Activated CD8-positive, alpha-beta T cell treated with anti-CD3 and anti-CD28 coated beads for 36 hours (primary cell): Measurements from ENCODE around the gene FAM120A. TPM values are rescaled to one million over a fixed set of nuclear protein-coding genes. Genes with fewer than 3 reads are reported as not detected.

Source experiments
- ATAC-seq: fragments of 200-7000 bp; cut with Tn5 transposase; one replicate; pipeline ENCODE4 v1.10.0; 2021; ENCODE audit warnings: mild to moderate bottlenecking, moderate library complexity
- CTCF ChIA-PET: fragments of 350-600 bp; sonication (Branson Sonifier 250); formaldehyde crosslinking; loops from one replicate; lab custom pipeline; 2021; ENCODE audit warnings: antibody characterized with exemption; lab: Charles Lee
- POLR2A ChIA-PET: fragments of 350-600 bp; sonication (Branson Sonifier 250); formaldehyde crosslinking; loops from one replicate; lab custom pipeline; 2021; ENCODE audit warnings: antibody characterized with exemption; lab: Charles Lee
- DNase-seq: peaks from one replicate; pipeline ENCODE4 v3.0.0-alpha.2; 2020
- H3K27ac Mint-ChIP-seq: one replicate; pipeline ENCODE4 v1.8.0; 2021; ENCODE audit warnings: mild to moderate bottlenecking, mixed read lengths
- H3K27me3 Mint-ChIP-seq: one replicate; pipeline ENCODE4 v1.8.0; 2021; ENCODE audit warnings: mixed read lengths
- H3K36me3 Mint-ChIP-seq: one replicate; pipeline ENCODE4 v1.8.0; 2021; ENCODE audit warnings: low read depth, mixed read lengths
- H3K4me1 Mint-ChIP-seq: one replicate; pipeline ENCODE4 v1.8.0; 2021; ENCODE audit warnings: low read depth, mixed read lengths
- H3K4me3 Mint-ChIP-seq: one replicate; pipeline ENCODE4 v1.8.0; 2021; ENCODE audit warnings: mild to moderate bottlenecking, moderate library complexity, mixed read lengths
- H3K9me3 Mint-ChIP-seq: one replicate; pipeline ENCODE4 v1.8.0; 2021; ENCODE audit warnings: mixed read lengths
- intact Hi-C: fragments of 100-400 bp; cut with micrococcal nuclease; formaldehyde crosslinking; loops from one replicate; pipeline ENCODE4 v1.10.0; 2022
- total RNA-seq, 2 experiments: library from RNA; stranded (reverse); gene quantifications; one replicate each; pipeline ENCODE4 v1.2.3, GENCODE V29; 2021
- TF ChIP-seq, protein P1 (sequence below): fragments of 200-600 bp; IDR thresholded peaks from one replicate; pipeline ENCODE4 v1.8.0; 2022; ENCODE audit warnings: antibody characterized with exemption, mild to moderate bottlenecking

FAM120A gene
- total RNA-seq, 2 experiments from 2014 or later: 121 to 125 TPM

DNA sequence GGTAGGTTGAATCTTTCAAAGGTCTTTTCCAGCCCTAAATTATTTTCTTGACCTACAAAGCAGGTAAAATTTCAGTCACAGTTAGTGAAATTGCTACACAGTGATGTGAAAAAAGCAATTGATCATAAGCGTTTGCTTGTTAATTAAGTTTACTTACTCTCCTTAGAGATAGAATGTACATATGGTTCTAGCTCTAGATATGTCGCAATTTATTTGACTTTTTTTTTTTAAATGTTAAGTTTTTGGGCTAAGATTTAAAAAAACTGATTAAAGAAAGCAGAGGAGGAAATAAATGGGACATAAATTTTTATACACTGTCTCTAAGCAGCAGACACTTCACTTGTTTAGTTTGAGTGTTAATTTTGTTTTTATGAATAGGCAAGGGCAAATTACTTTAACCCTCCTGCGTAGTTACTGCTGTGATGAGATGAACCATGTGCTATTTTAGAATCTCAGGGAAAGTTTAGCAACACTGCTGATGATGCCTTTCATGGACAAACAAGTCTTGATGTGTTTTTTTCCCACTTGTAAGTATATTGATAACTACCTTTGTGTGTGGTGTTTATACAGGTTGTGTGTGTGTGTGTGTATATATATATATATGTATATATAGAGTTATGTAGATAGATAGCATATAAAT is 40.2 kb downstream of the FAM120A start:
- CTCF ChIA-PET: interaction anchor here (0.6 kb wide), 1 partner anchor 332 kb away, joined by 3 read pairs; no protein-coding TSS in a partner anchor
- Mint-ChIP-seq H3K9me3 (no peaks in the 10 kb centered on the region), H3K27ac (no peak overlapping the region), H3K27me3 (no peaks in the 10 kb centered on the region), H3K4me1 (peaks cover 21% of the 10 kb centered on the region), H3K4me3 (no peak overlapping the region), H3K36me3 (peaks cover 41% of the 10 kb centered on the region)
- intact Hi-C loops: no loop called here
- DNase-seq (no peak), ATAC-seq (no peak)
- TF ChIP-seq, protein P1, sequence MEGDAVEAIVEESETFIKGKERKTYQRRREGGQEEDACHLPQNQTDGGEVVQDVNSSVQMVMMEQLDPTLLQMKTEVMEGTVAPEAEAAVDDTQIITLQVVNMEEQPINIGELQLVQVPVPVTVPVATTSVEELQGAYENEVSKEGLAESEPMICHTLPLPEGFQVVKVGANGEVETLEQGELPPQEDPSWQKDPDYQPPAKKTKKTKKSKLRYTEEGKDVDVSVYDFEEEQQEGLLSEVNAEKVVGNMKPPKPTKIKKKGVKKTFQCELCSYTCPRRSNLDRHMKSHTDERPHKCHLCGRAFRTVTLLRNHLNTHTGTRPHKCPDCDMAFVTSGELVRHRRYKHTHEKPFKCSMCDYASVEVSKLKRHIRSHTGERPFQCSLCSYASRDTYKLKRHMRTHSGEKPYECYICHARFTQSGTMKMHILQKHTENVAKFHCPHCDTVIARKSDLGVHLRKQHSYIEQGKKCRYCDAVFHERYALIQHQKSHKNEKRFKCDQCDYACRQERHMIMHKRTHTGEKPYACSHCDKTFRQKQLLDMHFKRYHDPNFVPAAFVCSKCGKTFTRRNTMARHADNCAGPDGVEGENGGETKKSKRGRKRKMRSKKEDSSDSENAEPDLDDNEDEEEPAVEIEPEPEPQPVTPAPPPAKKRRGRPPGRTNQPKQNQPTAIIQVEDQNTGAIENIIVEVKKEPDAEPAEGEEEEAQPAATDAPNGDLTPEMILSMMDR: no peak
- POLR2A ChIA-PET: no interaction called here

DNA sequence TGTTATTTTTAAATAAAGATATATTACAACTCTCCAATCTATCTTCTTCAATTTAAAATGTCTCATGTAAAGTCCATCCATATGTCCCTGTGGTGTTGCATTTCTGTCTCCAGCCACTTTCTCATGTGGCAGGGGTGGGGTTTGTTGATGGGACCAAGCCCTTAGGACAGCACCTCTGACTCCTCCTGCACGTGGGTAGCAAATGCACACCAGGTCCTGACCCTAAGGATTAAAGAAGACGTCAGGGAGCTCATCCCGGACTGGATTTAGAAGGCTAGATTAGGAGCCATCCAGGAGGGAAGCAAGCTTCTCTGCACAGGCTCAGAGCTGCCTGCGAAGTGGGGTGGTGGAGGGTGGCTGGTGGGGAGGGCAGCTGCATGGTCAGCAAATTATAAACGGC is 40.8 kb downstream of the FAM120A start:
- H3K36me3 Mint-ChIP-seq: peaks cover 43% of the 10 kb centered on the region
- ChIA-PET POLR2A (interaction anchor here (1.1 kb wide), 1 partner anchor 44 kb away, joined by 3 read pairs; no protein-coding TSS in a partner anchor), CTCF (no interaction called here)
- ATAC-seq (no peak), DNase-seq (no peak)
- TF ChIP-seq, protein P1: no peak
- H3K9me3 Mint-ChIP-seq: no peaks in the 10 kb centered on the region
- H3K27ac Mint-ChIP-seq: no peak overlapping the region
- intact Hi-C loops: no loop called here
- no peaks in the 10 kb centered on the region for H3K27me3 Mint-ChIP-seq
- H3K4me1 Mint-ChIP-seq: peaks cover 18% of the 10 kb centered on the region
- H3K4me3 Mint-ChIP-seq: no peak overlapping the region

GRCh38 chr9:93493949-93494348 is 42.5 kb downstream of the FAM120A start:
- intact Hi-C loops: no loop called here
- Mint-ChIP-seq H3K36me3 (peaks cover 39% of the 10 kb centered on the region), H3K4me1 (peaks cover 5% of the 10 kb centered on the region), H3K27ac (no peak overlapping the region), H3K4me3 (no peak overlapping the region), H3K27me3 (no peaks in the 10 kb centered on the region), H3K9me3 (no peaks in the 10 kb centered on the region)
- ATAC-seq (no peak), DNase-seq (no peak)
- POLR2A ChIA-PET: no interaction called here
- TF ChIP-seq, protein P1: no peak
- CTCF ChIA-PET: interaction anchor here (1.1 kb wide), 1 partner anchor 192 kb away, joined by 3 read pairs; no protein-coding TSS in a partner anchor

DNA sequence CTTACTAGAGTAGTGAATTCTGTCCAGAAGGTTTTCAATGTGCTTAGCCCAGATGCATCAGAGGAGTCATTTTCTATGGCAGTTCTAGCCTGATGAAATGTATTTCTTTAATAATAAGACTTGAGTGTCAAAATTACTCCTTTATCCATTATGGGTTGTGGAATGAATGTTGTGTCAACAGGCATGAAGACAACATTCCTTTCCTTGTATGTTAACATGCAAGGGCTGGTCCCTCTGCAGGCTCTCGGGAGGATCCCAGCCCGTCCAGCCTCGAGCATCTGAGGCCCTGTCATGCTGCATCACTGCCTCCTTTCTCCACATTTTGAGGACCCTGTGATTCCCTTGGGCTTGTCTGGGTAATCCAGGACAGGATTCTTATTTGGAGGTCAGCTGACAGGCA is 44.8 kb downstream of the FAM120A start:
- ATAC-seq (no peak), DNase-seq (no peak)
- Mint-ChIP-seq H3K36me3 (peaks cover 48% of the 10 kb centered on the region), H3K9me3 (no peaks in the 10 kb centered on the region), H3K4me3 (no peak overlapping the region), H3K27ac (no peak overlapping the region), H3K4me1 (peaks cover 22% of the 10 kb centered on the region), H3K27me3 (no peaks in the 10 kb centered on the region)
- ChIA-PET CTCF (no interaction called here), POLR2A (no interaction called here)
- intact Hi-C loops: no loop called here
- TF ChIP-seq, protein P1: no peak

- ATAC-seq: no peak
- no peaks in the 10 kb centered on the region for H3K9me3 Mint-ChIP-seq
- POLR2A ChIA-PET: no interaction called here
- TF ChIP-seq, protein P1: no peak
- intact Hi-C loops: no loop called here
- CTCF ChIA-PET: interaction anchor here (1.2 kb wide), 1 partner anchor 65 kb away, joined by 3 read pairs; no protein-coding TSS in a partner anchor
- peaks cover 41% of the 10 kb centered on the region for H3K4me1 Mint-ChIP-seq
- H3K4me3 Mint-ChIP-seq: peak overlapping the region; percentile 38
- H3K27ac Mint-ChIP-seq: peak overlapping the region; percentile 78
- H3K36me3 Mint-ChIP-seq: peaks cover 68% of the 10 kb centered on the region
- H3K27me3 Mint-ChIP-seq: no peaks in the 10 kb centered on the region
- no peak for DNase-seq
Measured at GRCh38 chr9:93500571-93501298, 49.2 kb downstream of the FAM120A start.
